ENCODE measurements around the gene SLC41A1.
"Not testable (repeated sequence)": the region's sequence is repeated elsewhere in the genome, so short reads cannot be mapped to it uniquely, and the experiment has no call there.

Gene SLC41A1

DNA sequence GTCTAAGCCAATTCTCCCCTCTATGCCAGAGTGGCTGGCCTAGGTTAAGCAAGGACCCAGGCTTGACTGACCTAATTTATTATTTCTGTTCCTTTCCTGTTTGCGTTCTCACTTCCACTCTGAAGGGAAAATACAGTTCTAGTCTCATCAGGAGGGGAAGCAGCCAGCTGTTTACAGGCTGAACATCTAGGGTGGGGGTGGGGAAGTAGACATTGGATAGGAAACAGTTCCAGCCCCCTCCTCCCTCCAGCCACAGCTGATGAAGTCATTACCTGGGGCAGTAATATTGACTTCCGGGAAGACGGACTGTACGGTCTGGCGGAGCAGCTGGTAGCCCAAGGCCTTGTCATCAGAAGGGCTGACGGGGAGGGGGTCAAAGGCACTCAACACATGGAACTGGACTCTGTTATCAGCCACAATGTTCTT is 19.3 kb upstream of the SLC41A1 start:
- H3K4me1 Mint-ChIP-seq (ENCODE audit: low read depth), result no peaks in the 10 kb centered on the region
- no peak overlapping the region for H3K27ac Mint-ChIP-seq
- no peak overlapping the region for H3K4me3 Mint-ChIP-seq
- no peaks in the 10 kb centered on the region for H3K9me3 Mint-ChIP-seq
- no peaks in the 10 kb centered on the region for H3K27me3 Mint-ChIP-seq (ENCODE audit: low read depth)
- H3K36me3 Mint-ChIP-seq (ENCODE audit: low read depth), result no peaks in the 10 kb centered on the region

DNA sequence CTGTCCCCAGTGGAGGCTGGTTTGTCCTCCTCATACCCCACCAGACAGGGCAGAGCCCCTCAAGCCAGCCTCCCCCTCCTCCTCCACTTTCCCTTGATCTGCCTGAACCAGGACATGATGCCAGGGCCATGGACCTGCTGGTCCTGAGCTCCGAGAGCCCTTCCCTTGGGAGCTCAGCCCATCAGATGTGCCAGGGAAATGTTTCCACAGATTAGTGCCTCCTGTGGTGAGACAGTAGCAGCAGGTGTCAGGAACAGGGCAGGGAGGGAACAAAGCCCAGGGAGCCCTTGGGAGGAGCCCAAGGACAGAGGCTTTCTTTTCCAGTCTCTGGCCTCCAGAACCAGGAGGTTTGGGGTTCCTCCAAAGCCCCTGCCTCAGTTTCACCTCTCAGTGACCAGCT is 14.6 kb upstream of the SLC41A1 start:
- peaks cover 8% of the 10 kb centered on the region for H3K27me3 Mint-ChIP-seq (ENCODE audit: low read depth)
- no peaks in the 10 kb centered on the region for H3K9me3 Mint-ChIP-seq
- no peak overlapping the region for H3K4me3 Mint-ChIP-seq
- no peak overlapping the region for H3K27ac Mint-ChIP-seq
- H3K4me1 Mint-ChIP-seq (ENCODE audit: low read depth), result peaks cover 13% of the 10 kb centered on the region
- no peaks in the 10 kb centered on the region for H3K36me3 Mint-ChIP-seq (ENCODE audit: low read depth)

DNA sequence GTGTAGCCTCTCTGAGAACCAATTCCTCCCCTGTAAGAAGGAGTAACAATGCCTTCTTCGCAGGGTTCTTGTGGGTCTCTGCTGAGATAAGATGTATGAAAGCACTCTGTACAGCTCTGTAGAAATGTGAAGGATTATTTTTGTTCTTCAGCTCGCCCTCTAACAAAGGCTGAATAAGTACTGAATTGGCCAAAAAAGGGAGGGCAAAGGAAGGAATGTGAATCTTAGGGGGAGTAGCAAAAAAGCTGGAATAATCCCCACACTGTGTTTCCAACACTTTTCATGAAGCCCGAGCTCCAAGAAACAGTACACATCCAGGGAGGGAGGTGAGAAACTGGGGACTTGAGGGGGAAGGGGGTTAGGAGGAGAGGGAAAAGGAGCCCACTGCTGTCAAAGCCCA is 14.0 kb upstream of the SLC41A1 start:
- Mint-ChIP-seq H3K27me3 (ENCODE audit: low read depth) (peaks cover 8% of the 10 kb centered on the region), H3K36me3 (ENCODE audit: low read depth) (no peaks in the 10 kb centered on the region), H3K27ac (no peak overlapping the region), H3K9me3 (no peaks in the 10 kb centered on the region), H3K4me1 (ENCODE audit: low read depth) (peaks cover 13% of the 10 kb centered on the region), H3K4me3 (no peak overlapping the region)

DNA sequence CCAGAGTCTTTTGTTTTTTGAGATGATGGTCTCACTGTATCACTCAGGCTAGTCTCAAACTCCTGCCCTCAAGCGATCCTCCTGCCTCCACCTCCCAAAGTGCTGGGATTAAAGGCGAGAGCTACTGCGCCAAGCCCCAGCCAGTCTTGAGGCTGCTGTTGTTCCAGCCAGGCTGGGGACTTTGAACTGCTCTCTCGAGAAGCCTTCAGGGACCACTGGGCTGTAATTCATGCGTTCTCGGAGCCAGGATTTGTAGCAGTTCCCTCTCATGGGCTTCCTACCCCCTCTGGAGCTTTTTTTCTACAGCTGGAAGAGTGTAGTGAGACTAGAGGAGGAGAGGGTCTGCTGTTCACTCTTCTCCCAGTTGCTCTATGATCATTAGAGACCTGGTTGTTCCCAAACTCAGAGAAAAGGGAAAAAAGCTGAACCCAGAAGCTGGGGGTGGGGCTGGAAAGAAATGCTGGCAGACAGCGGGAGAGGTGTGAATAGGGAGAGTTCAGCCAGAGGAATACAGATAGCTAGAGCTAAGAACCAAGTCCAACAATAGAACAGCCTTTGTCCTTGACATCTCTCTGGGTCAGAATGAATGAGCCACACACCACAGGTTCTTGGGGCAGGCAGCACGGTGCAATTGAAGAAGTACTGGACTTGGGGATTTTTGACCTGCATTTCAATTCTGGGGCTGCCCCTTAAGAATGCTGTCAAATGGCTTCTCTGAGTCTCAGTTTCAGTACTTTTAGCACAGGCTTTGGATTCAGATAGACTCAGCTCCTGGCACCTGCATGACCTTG is 13.2 kb upstream of the SLC41A1 start:
- H3K4me3 Mint-ChIP-seq, result no peak overlapping the region
- no peaks in the 10 kb centered on the region for H3K9me3 Mint-ChIP-seq
- peaks cover 13% of the 10 kb centered on the region for H3K4me1 Mint-ChIP-seq (ENCODE audit: low read depth)
- no peak overlapping the region for H3K27ac Mint-ChIP-seq
- peaks cover 8% of the 10 kb centered on the region for H3K27me3 Mint-ChIP-seq (ENCODE audit: low read depth)
- H3K36me3 Mint-ChIP-seq (ENCODE audit: low read depth), result no peaks in the 10 kb centered on the region

DNA sequence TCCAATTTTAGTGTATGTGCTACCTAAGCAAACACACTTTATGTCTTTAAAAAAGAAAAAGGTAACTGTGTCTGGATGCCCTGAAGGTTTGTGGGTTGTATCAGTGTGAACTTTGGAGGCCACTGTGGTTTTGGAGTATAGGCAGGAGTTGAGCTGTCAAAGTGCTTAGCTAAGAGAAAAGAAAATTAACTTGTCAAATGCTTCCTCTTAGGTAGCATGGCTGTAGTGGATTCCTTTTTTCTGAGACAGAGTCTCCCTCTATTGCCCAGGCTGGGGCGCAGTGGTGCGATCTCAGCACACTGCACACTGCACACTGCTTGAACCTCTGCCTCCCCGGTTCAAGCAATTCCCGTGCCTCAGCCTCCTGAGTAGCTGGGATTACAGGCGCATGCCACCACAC is 11.2 kb upstream of the SLC41A1 start:
- H3K27ac Mint-ChIP-seq, result no peak overlapping the region
- H3K9me3 Mint-ChIP-seq, result no peaks in the 10 kb centered on the region
- H3K4me3 Mint-ChIP-seq, result no peak overlapping the region
- H3K36me3 Mint-ChIP-seq (ENCODE audit: low read depth), result no peaks in the 10 kb centered on the region
- peaks cover 12% of the 10 kb centered on the region for H3K27me3 Mint-ChIP-seq (ENCODE audit: low read depth)
- H3K4me1 Mint-ChIP-seq (ENCODE audit: low read depth), result peaks cover 13% of the 10 kb centered on the region

DNA sequence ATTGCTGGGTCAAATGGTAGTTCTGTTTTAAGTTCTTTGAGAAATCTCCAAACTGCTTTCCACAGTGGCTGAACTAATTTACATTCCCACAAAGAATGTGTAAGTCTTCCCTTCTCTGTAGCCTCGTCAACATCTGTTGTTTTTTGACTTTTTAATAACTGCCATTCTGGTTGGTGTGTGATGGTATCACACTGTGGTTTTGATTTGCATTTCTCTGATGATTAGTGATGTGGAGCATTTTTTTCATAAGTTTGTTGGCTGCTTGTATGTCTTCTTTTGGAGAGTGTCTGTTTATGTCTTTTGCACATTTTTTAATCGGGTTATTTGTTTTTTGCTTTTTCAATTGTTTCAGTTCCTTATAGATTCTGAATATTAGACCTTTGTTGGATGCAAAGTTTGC is 10.3 kb upstream of the SLC41A1 start:
- not testable (repeated sequence) for H3K27ac Mint-ChIP-seq; H3K9me3 Mint-ChIP-seq; H3K36me3 Mint-ChIP-seq (ENCODE audit: low read depth)
- Mint-ChIP-seq H3K4me3 (peak overlapping the region; percentile 2), H3K27me3 (ENCODE audit: low read depth) (peaks cover 12% of the 10 kb centered on the region), H3K4me1 (ENCODE audit: low read depth) (peaks cover 13% of the 10 kb centered on the region)

DNA sequence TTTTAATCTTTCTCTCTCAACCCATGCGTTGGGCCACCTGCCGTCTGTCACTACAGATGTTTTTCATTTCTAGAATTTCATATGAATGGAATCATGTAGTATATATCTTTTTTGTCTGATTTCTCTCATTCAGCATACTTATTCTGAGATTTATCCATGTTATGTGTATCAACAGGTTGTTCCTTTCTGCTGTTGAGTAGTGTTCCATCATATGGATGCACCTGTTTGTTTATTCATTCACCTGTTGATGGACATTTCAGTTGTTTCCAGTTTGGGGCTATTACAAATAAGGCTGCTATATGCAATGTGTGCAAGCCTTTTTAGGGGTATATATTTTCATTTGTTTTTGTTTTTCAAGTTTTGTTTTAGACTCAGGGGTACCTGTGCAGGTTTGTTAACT is 9.4 kb upstream of the SLC41A1 start:
- Mint-ChIP-seq H3K9me3 (no peaks in the 10 kb centered on the region), H3K4me3 (no peak overlapping the region)

DNA sequence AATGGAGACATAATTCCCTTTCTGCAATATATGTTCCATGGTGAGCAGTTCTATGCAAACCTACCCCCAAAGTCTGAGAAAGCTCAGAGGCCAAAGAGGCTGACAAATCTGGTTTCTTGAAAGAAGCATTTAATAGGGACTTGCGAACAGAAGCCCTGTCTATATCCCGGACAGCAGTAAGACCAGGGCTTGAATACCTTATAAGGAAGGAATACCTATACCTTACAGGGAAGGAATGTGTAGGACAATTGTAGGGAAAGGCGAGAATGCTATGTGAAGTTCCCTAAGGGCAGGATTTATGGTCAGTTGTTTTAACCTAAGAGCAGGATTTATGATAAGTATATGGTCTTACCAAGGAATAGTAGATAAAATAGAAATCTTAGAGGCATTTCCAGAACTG is 5.0 kb upstream of the SLC41A1 start:
- no peak overlapping the region for H3K27ac Mint-ChIP-seq
- H3K27me3 Mint-ChIP-seq (ENCODE audit: low read depth), result peaks cover 23% of the 10 kb centered on the region
- no peaks in the 10 kb centered on the region for H3K36me3 Mint-ChIP-seq (ENCODE audit: low read depth)
- peaks cover 8% of the 10 kb centered on the region for H3K4me1 Mint-ChIP-seq (ENCODE audit: low read depth)
- no peaks in the 10 kb centered on the region for H3K9me3 Mint-ChIP-seq
- no peak overlapping the region for H3K4me3 Mint-ChIP-seq

More for the DNA sequence above, 9.4 kb upstream of the SLC41A1 start:
- H3K27ac Mint-ChIP-seq, result no peak overlapping the region
- H3K27me3 Mint-ChIP-seq (ENCODE audit: low read depth), result peaks cover 12% of the 10 kb centered on the region
- no peaks in the 10 kb centered on the region for H3K36me3 Mint-ChIP-seq (ENCODE audit: low read depth)
- peaks cover 13% of the 10 kb centered on the region for H3K4me1 Mint-ChIP-seq (ENCODE audit: low read depth)

DNA sequence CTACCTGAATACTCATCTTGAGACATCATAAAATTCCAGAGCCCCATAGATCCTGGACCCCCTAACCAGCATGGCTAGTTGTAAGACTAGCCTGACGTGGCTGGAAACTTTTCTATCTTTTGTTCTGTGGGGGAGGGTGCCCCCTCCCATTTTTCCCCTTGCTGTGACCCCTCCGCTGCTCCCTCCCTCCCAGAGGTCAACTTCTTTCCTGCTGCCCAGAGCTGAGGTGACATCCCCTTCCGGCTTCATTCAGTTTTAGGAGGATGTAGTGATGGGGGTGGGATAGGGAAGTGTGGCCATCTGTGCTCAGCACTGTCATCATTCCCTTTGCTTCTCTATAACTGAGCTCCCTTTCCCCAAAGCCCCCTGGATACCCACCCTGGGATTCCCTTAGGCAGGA is 4.4 kb upstream of the SLC41A1 start:
- H3K9me3 Mint-ChIP-seq, result no peaks in the 10 kb centered on the region
- peaks cover 9% of the 10 kb centered on the region for H3K4me1 Mint-ChIP-seq (ENCODE audit: low read depth)
- peaks cover 23% of the 10 kb centered on the region for H3K27me3 Mint-ChIP-seq (ENCODE audit: low read depth)
- peaks cover under 1% of the 10 kb centered on the region for H3K36me3 Mint-ChIP-seq (ENCODE audit: low read depth)
- no peak overlapping the region for H3K27ac Mint-ChIP-seq
- no peak overlapping the region for H3K4me3 Mint-ChIP-seq

DNA sequence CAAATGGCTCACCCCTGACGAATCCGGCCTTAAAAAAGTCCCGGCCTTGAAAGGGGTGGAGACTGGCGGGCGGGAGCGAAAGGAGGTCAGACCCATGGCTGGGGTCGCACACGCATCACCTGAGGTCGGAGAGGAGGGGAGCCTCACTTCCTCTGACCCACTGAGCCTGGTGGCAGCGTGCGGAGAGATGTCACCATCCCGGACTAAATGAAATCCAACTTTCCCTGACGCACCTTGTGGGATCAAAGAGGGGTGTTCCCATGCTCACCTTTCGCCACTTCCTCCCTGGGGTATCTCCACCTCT is 709 bp upstream of the SLC41A1 start:
- peak overlapping the region; percentile 19 for H3K27ac Mint-ChIP-seq
- peaks cover 15% of the 10 kb centered on the region for H3K36me3 Mint-ChIP-seq (ENCODE audit: low read depth)
- H3K4me3 Mint-ChIP-seq, result peak overlapping the region; percentile 82
- peaks cover 19% of the 10 kb centered on the region for H3K27me3 Mint-ChIP-seq (ENCODE audit: low read depth)
- H3K4me1 Mint-ChIP-seq (ENCODE audit: low read depth), result peaks cover 31% of the 10 kb centered on the region
- no peaks in the 10 kb centered on the region for H3K9me3 Mint-ChIP-seq

DNA sequence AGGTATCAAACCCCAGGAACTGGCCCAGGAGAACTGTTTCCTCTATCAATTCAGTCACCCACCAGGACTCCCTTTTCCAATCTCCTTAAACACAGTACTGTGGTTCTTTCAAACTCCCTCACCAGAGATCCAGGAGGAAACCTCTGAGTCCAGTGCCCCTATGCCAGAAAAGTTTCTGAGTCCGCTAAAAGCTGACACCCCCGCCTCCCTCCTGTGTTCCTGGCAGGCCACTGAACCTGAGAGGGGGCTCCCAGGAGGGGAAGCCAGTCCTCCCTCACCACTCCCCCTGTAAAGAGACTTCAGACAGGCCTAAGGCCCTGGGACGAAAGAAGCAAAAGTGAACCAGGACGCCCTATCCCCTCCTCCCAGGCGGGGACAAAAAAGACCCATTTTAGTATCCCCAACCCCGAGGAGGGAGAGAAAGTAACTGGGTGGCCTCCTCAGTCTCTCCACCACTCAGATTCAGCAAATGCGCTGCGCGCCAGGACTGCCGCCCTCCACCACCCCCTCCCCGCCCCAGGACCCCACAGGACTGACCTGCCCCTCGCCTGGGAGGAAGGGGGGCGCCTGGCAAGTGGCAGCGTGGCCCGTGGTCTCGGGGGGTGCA is 624 bp downstream of the SLC41A1 start:
- peaks cover 17% of the 10 kb centered on the region for H3K36me3 Mint-ChIP-seq (ENCODE audit: low read depth)
- H3K27me3 Mint-ChIP-seq (ENCODE audit: low read depth), result peaks cover 19% of the 10 kb centered on the region
- no peaks in the 10 kb centered on the region for H3K9me3 Mint-ChIP-seq
- H3K27ac Mint-ChIP-seq, result peak overlapping the region; percentile 65
- H3K4me1 Mint-ChIP-seq (ENCODE audit: low read depth), result peaks cover 33% of the 10 kb centered on the region
- H3K4me3 Mint-ChIP-seq, result peak overlapping the region; percentile 90

DNA sequence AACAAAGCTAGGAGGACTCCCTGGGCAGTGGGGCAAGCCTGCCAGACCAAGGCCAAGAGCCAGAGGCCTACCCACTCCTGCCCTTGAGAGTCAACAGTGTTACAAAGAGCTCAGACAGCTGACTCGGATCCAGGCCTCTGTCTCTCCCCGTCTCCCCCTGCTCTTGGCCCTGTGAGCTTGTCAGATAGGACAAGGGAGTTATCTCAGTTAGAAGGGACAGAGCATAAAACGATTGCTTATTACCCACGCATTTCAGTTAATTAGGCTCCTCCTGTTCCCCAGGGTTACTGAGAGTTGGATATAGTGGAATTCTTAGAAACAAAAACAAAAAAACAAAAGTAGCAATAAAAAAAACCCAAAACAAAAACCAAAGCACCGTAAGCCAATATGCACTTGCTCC is 1.3 kb downstream of the SLC41A1 start:
- peaks cover 19% of the 10 kb centered on the region for H3K27me3 Mint-ChIP-seq (ENCODE audit: low read depth)
- H3K27ac Mint-ChIP-seq, result peak overlapping the region; percentile 10
- no peaks in the 10 kb centered on the region for H3K9me3 Mint-ChIP-seq
- peaks cover 20% of the 10 kb centered on the region for H3K36me3 Mint-ChIP-seq (ENCODE audit: low read depth)
- H3K4me3 Mint-ChIP-seq, result peak overlapping the region; percentile 90
- H3K4me1 Mint-ChIP-seq (ENCODE audit: low read depth), result peaks cover 33% of the 10 kb centered on the region

DNA sequence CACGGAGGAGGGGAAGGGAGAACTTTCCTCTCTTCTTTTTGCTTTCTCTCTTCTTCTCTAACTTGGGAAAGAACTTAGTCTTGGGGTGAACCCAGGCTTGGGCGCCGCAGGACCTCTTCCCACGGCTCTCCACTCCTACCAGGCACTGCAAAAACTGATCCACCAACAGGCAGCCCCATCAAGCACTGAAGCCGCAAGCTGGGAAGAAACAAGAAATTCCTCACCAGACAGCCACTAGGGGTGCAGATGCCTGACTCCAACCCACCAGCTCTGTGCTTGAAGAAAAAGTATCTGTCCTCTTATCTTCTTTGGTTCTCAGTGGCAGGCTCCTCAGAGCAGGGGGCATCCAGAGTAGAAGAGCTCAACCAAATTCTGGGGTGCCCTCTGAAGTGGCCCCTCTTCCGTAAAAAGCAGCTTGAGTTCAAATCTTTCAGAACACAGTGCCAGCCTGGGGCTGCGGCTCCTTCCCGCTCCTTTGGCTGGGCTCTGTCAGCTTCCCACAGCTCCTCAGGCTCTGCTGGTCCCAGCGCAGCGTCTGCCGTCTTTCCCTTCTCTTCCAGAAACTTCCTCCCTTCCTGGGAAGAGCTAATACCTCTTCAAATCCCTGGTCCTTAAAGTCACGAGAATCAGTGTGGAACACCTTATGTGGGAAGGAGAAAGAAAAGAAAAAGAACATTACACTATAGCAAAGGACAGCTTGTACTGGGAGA is 2.4 kb downstream of the SLC41A1 start:
- Mint-ChIP-seq H3K36me3 (ENCODE audit: low read depth) (peaks cover 20% of the 10 kb centered on the region), H3K4me3 (no peak overlapping the region), H3K4me1 (ENCODE audit: low read depth) (peaks cover 43% of the 10 kb centered on the region), H3K9me3 (no peaks in the 10 kb centered on the region), H3K27ac (no peak overlapping the region), H3K27me3 (ENCODE audit: low read depth) (peaks cover 15% of the 10 kb centered on the region)

DNA sequence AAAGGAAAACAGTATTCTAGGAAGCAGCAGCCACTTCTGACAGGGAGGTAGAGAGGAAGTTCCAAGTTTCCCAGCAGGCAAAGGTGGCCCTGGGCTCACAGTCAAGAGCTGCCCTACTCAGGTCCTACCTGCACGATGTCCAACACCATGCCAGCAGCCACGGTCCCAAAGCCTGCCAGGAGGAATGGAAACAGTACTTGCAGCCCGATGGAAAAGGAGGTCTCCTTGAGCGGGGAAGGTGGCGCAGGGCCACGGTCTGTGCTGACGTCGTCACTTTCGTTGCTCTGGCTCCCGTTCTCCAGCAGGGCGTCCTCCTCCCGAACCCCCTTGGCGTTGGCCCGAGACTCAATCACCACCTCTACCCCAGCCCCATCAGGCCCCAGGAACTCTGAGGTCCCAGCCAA is 3.1 kb downstream of the SLC41A1 start:
- Mint-ChIP-seq H3K9me3 (no peaks in the 10 kb centered on the region), H3K4me1 (ENCODE audit: low read depth) (peaks cover 50% of the 10 kb centered on the region), H3K27me3 (ENCODE audit: low read depth) (peaks cover 12% of the 10 kb centered on the region), H3K36me3 (ENCODE audit: low read depth) (peaks cover 20% of the 10 kb centered on the region), H3K4me3 (no peak overlapping the region), H3K27ac (no peak overlapping the region)

DNA sequence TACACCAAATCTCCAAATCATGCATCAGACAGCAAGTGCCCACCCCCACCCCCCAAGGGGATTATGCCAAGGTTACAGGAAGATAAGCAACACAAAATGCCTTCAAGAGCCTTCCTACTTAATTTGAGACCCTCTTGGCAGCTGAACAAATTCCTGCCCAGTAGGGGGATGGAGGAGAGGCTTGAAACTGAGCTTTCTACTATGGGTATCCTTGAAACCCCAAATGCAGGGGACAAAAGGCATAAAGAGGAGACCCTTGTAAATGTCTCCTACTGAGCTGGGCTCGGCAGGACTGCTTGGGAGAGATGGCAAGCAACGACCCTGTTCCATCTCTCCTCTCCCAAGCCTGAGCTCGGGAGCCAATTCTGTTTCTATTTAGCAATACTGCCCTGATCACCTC is 3.5 kb downstream of the SLC41A1 start:
- Mint-ChIP-seq H3K4me3 (no peak overlapping the region), H3K27me3 (ENCODE audit: low read depth) (peaks cover 8% of the 10 kb centered on the region), H3K36me3 (ENCODE audit: low read depth) (peaks cover 22% of the 10 kb centered on the region), H3K9me3 (no peaks in the 10 kb centered on the region), H3K4me1 (ENCODE audit: low read depth) (peaks cover 52% of the 10 kb centered on the region), H3K27ac (no peak overlapping the region)
